MCF 10A (cell line): ENCODE measurements around the gene TDRD6. TPM values are rescaled to one million over a fixed set of nuclear protein-coding genes. Genes with fewer than 3 reads are reported as not detected.

ENCODE experiments used
- BruUV-seq: library from RNA; stranded (reverse); fragments of 400-500 nt; replicated peaks from 2 replicates; lab custom pipeline; 2021; lab: Mats Ljungman, UMichigan
- CTCF ChIA-PET: fragments of 300-600 bp; sonication (Branson Sonifier 250); formaldehyde crosslinking; extraction: SDS; loops from one replicate; lab custom pipeline; 2021; ENCODE audit warnings: antibody characterized with exemption, inconsistent platforms; lab: Yijun Ruan, JAX
- POLR2A ChIA-PET: fragments of 300-600, 350-650 bp; sonication (Branson Sonifier 250); formaldehyde crosslinking; extraction: SDS; loops from one replicate; lab custom pipeline; 2020; ENCODE audit warnings: antibody characterized with exemption, inconsistent platforms; lab: Yijun Ruan, JAX
- DNase-seq: peaks from one replicate; pipeline ENCODE4 v3.0.0-alpha.2; 2018; ENCODE audit not compliant: unreplicated experiment
- H3K27ac Mint-ChIP-seq: one replicate; pipeline ENCODE4 v1.8.0; 2022; ENCODE audit warnings: mild to moderate bottlenecking, low read depth, mixed read lengths; ENCODE audit not compliant: unreplicated experiment
- H3K27me3 Mint-ChIP-seq: one replicate; pipeline ENCODE4 v1.8.0; 2022; ENCODE audit warnings: mixed read lengths; ENCODE audit not compliant: insufficient read depth, unreplicated experiment
- H3K36me3 Mint-ChIP-seq: one replicate; pipeline ENCODE4 v1.8.0; 2022; ENCODE audit warnings: mild to moderate bottlenecking, moderate library complexity, mixed read lengths; ENCODE audit not compliant: insufficient read depth, unreplicated experiment
- H3K4me1 Mint-ChIP-seq: one replicate; pipeline ENCODE4 v1.8.0; 2022; ENCODE audit warnings: mixed read lengths; ENCODE audit not compliant: insufficient read depth, unreplicated experiment
- H3K4me3 Mint-ChIP-seq: one replicate; pipeline ENCODE4 v1.8.0; 2022; ENCODE audit warnings: mild to moderate bottlenecking, moderate library complexity, mixed read lengths; ENCODE audit not compliant: unreplicated experiment
- H3K9me3 Mint-ChIP-seq: one replicate; pipeline ENCODE4 v1.8.0; 2022; ENCODE audit warnings: mixed read lengths; ENCODE audit not compliant: unreplicated experiment
- intact Hi-C: fragments of 100-400 bp; cut with micrococcal nuclease; formaldehyde crosslinking; loops from 2 replicates; pipeline ENCODE4 v1.14.1; 2022
- total RNA-seq: library from RNA; stranded (reverse); gene quantifications from 2 replicates; pipeline ENCODE4 v1.2.3, GENCODE V29; 2022
- TF ChIP-seq, protein P1 (sequence below): fragments of 200-600 bp; IDR thresholded peaks from one replicate; pipeline ENCODE4 v1.8.0; 2022; ENCODE audit warnings: antibody characterized with exemption, mild to moderate bottlenecking; ENCODE audit not compliant: unreplicated experiment

Gene TDRD6
- total RNA-seq, 1 experiment from 2014 or later: 0.56 TPM

DNA sequence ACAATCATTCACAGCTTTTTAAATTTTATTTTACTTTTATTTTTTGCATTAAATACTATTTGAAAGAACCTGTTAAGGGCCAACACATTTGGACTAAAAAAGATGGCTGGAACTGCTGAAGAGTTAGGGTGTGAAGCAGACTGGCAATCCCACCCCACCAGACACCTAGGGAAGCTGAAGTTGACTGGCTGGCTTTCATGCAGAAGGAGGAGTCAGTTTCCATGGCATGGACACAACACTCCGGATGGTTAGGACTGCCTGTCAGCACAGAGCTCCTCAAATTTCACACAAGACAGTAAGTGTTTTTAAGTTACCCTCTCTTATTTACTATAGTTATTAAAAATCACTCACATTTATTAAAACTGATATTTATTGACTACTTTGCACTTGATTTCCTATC is 59.0 kb downstream of the TDRD6 start, which contains the start of gene ANKRD66:
Gene ANKRD66, plus strand, starts transcription at position 238 of the 400 bp plus-strand sequence. CDS start 5,016 bp downstream, outside the sequence.
- no peaks in the 10 kb centered on the region for H3K4me1 Mint-ChIP-seq
- TF ChIP-seq, protein P1, sequence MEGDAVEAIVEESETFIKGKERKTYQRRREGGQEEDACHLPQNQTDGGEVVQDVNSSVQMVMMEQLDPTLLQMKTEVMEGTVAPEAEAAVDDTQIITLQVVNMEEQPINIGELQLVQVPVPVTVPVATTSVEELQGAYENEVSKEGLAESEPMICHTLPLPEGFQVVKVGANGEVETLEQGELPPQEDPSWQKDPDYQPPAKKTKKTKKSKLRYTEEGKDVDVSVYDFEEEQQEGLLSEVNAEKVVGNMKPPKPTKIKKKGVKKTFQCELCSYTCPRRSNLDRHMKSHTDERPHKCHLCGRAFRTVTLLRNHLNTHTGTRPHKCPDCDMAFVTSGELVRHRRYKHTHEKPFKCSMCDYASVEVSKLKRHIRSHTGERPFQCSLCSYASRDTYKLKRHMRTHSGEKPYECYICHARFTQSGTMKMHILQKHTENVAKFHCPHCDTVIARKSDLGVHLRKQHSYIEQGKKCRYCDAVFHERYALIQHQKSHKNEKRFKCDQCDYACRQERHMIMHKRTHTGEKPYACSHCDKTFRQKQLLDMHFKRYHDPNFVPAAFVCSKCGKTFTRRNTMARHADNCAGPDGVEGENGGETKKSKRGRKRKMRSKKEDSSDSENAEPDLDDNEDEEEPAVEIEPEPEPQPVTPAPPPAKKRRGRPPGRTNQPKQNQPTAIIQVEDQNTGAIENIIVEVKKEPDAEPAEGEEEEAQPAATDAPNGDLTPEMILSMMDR: no peak
- no peak within 1 kb of the TSS for H3K27ac Mint-ChIP-seq
- no TSS peak for BruUV-seq
- DNase-seq: no peak
- no peaks in the 10 kb centered on the region for H3K36me3 Mint-ChIP-seq
- no peaks in the 10 kb centered on the region for H3K9me3 Mint-ChIP-seq
- peaks cover 23% of the 10 kb centered on the region for H3K27me3 Mint-ChIP-seq
- ChIA-PET POLR2A (no interaction called here), CTCF (interaction anchor here (0.6 to 0.7 kb wide), 2 partner anchors 36 to 128 kb away, joined by 3 to 5 read pairs; no protein-coding TSS in a partner anchor)
- intact Hi-C loops: no loop called here
- no peak within 1 kb of the TSS for H3K4me3 Mint-ChIP-seq

DNA sequence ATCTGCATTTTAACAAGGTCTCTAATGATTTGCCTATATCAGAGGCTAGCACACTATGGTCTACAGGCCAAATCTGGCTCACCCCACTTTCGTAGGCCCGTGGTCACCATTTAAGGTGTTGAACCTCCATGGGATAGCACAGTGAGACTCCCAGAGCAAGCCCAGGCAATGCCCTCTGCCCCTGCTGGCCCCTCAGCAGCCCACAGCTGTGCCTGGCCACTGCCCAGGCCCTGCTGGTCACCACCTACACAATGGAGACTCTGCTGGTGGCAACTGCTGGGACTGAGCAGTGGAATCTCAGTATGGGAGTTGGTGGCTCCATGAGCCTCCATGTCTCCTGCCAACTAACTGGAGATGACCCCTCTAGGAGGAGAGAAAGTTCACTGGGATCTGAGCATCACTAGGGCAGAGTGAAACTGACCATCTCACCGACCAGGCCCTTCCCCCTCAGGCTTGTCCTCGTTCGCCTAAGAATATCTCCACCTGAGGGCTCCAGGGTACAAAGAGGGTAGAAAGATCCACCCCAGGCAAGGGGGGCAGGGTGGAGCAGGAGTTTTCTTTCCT is 61.3 kb downstream of the TDRD6 start:
- TF ChIP-seq, protein P1: no peak
- no peak overlapping the region for H3K4me3 Mint-ChIP-seq
- intact Hi-C loops: no loop called here
- BruUV-seq: no TSS peak
- H3K9me3 Mint-ChIP-seq: no peaks in the 10 kb centered on the region
- no peak for DNase-seq
- no peaks in the 10 kb centered on the region for H3K36me3 Mint-ChIP-seq
- H3K4me1 Mint-ChIP-seq: no peaks in the 10 kb centered on the region
- POLR2A ChIA-PET: no interaction called here
- CTCF ChIA-PET: interaction anchor here (0.6 kb wide), 1 partner anchor 641 kb away, joined by 3 read pairs; no protein-coding TSS in a partner anchor
- H3K27ac Mint-ChIP-seq: no peak overlapping the region
- H3K27me3 Mint-ChIP-seq: peaks cover 23% of the 10 kb centered on the region

DNA sequence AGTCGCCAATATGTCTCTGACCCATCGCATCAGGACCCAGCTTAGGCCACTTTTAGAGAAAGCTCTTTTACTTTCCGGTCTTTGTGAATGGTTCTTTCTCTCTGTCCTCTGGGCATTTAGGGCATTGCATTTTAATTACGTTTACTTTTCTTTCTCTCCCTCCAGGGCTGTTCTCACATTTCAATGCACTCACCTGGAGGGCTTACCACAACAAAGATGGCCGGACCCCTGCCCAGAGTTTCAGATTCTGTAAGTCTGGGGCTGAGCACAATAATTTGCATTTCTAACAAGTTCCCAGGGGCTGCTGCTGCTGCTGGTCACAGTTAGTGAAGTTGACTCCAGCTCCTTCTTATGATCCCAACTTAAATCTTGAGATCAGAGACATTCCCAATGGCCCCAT is 62.0 kb downstream of the TDRD6 start:
- H3K4me3 Mint-ChIP-seq: no peak overlapping the region
- no peak overlapping the region for H3K27ac Mint-ChIP-seq
- ChIA-PET CTCF (no interaction called here), POLR2A (no interaction called here)
- intact Hi-C loops: no loop called here
- TF ChIP-seq, protein P1: no peak
- H3K36me3 Mint-ChIP-seq: no peaks in the 10 kb centered on the region
- no peaks in the 10 kb centered on the region for H3K4me1 Mint-ChIP-seq
- no peaks in the 10 kb centered on the region for H3K9me3 Mint-ChIP-seq
- no TSS peak for BruUV-seq
- H3K27me3 Mint-ChIP-seq: peaks cover 18% of the 10 kb centered on the region
- no peak for DNase-seq

DNA sequence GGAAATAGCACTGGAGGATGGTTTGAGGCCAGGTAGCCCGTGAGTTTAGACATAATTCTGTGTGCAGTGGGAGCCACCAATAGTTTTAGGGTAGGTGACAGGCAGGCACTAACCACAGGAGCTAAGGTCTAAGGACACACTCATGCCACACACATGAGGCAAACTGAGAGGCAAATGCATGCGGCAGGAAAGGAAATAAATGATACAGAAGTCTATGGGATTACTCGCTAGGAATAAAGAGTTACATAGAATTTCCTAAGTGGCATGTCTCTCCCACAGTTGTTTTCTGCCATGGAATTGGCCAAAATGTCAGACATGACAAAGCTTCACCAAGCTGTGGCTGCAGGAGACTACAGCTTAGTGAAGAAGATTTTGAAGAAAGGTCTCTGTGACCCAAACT is 64.0 kb downstream of the TDRD6 start:
- H3K27me3 Mint-ChIP-seq: no peaks in the 10 kb centered on the region
- H3K27ac Mint-ChIP-seq: no peak overlapping the region
- TF ChIP-seq, protein P1: no peak
- no peak overlapping the region for H3K4me3 Mint-ChIP-seq
- no peaks in the 10 kb centered on the region for H3K9me3 Mint-ChIP-seq
- intact Hi-C loops: no loop called here
- BruUV-seq: no TSS peak
- CTCF ChIA-PET: interaction anchor here (0.6 kb wide), 1 partner anchor 605 kb away, joined by 3 read pairs; no protein-coding TSS in a partner anchor
- no peaks in the 10 kb centered on the region for H3K4me1 Mint-ChIP-seq
- POLR2A ChIA-PET: no interaction called here
- no peaks in the 10 kb centered on the region for H3K36me3 Mint-ChIP-seq
- no peak for DNase-seq

Other genes with a start within 250 kb of the TDRD6 start
- gene RCAN2, start 196.4 kb upstream of the TDRD6 start, total RNA-seq: 0.09 TPM in 1 of 2 replicates, not detected in the other
- gene CYP39A1, start 35.1 kb upstream of the TDRD6 start, total RNA-seq: 7.2 and 7.4 TPM in 2 replicates
- gene SLC25A27, start 34.9 kb upstream of the TDRD6 start, total RNA-seq: 21.7 and 36.9 TPM in 2 replicates
- not detected in 2 replicates for gene PLA2G7, start 47.5 kb downstream of the TDRD6 start, total RNA-seq
- not detected in 2 replicates for gene ANKRD66, start 59.0 kb downstream of the TDRD6 start, total RNA-seq
- gene MEP1A, start 105.5 kb downstream of the TDRD6 start, total RNA-seq: not detected in 2 replicates
- not detected in 2 replicates for gene ADGRF5, start 234.1 kb downstream of the TDRD6 start, total RNA-seq